ENCODE measurements around the gene SIL1.

Gene SIL1

GRCh38 chr5:139164020-139164419, 34.1 kb downstream of the SIL1 start:
- H3K9ac ChIP-seq (ENCODE audit: low read length in 5 of 5): no peak overlapping the region
- no peaks in the 10 kb centered on the region for H3K36me3 ChIP-seq (ENCODE audit: control insufficient read depth in 5 of 5, insufficient read depth in 5 of 5, low read length in 5 of 5)
- H3K9me3 ChIP-seq (ENCODE audit: control insufficient read depth in 5 of 5, low read length in 5 of 5): no peaks in the 10 kb centered on the region
- H3K27ac ChIP-seq (ENCODE audit: low read depth, low read length): no peak overlapping the region
- H3K4me3 ChIP-seq (ENCODE audit: low read depth in 1 of 5, low read length in 5 of 5): no peak overlapping the region
- H3K27me3 ChIP-seq (ENCODE audit: control insufficient read depth in 5 of 5, insufficient read depth in 4 of 5, low read length in 5 of 5): no peaks in the 10 kb centered on the region
- peaks cover 3 to 14% (median 6%) of the 10 kb centered on the region in 5 donors for H3K4me1 ChIP-seq (ENCODE audit: control insufficient read depth in 5 of 5, insufficient read depth in 5 of 5, low read length in 5 of 5)

- Histone ChIP-seq H3K4me1 (ENCODE audit: control insufficient read depth in 5 of 5, insufficient read depth in 5 of 5, low read length in 5 of 5) (peaks cover 0 to 19% (median 18%) of the 10 kb centered on the region in 5 donors), H3K27me3 (ENCODE audit: control insufficient read depth in 5 of 5, insufficient read depth in 4 of 5, low read length in 5 of 5) (no peaks in the 10 kb centered on the region), H3K27ac (ENCODE audit: low read depth, low read length) (no peak overlapping the region), H3K36me3 (ENCODE audit: control insufficient read depth in 5 of 5, insufficient read depth in 5 of 5, low read length in 5 of 5) (no peaks in the 10 kb centered on the region), H3K9ac (ENCODE audit: low read length in 5 of 5) (no peak overlapping the region), H3K4me3 (ENCODE audit: low read depth in 1 of 5, low read length in 5 of 5) (no peak overlapping the region), H3K9me3 (ENCODE audit: control insufficient read depth in 5 of 5, low read length in 5 of 5) (no peaks in the 10 kb centered on the region)
Measured at GRCh38 chr5:139162448-139162847, 35.7 kb downstream of the SIL1 start.

GRCh38 chr5:139158791-139159190, 39.4 kb downstream of the SIL1 start:
- peak overlapping the region; percentile 63 for H3K27ac ChIP-seq (ENCODE audit: low read depth, low read length)
- peaks cover 0 to 4% (median 3%) of the 10 kb centered on the region in 5 donors for H3K9me3 ChIP-seq (ENCODE audit: control insufficient read depth in 5 of 5, low read length in 5 of 5)
- peak overlapping the region in 1 of 5 donors; percentile 11 for H3K9ac ChIP-seq (ENCODE audit: low read length in 5 of 5)
- peaks cover 0 to 31% (median 18%) of the 10 kb centered on the region in 5 donors for H3K4me1 ChIP-seq (ENCODE audit: control insufficient read depth in 5 of 5, insufficient read depth in 5 of 5, low read length in 5 of 5)
- no peak overlapping the region for H3K4me3 ChIP-seq (ENCODE audit: low read depth in 1 of 5, low read length in 5 of 5)
- no peaks in the 10 kb centered on the region for H3K36me3 ChIP-seq (ENCODE audit: control insufficient read depth in 5 of 5, insufficient read depth in 5 of 5, low read length in 5 of 5)
- H3K27me3 ChIP-seq (ENCODE audit: control insufficient read depth in 5 of 5, insufficient read depth in 4 of 5, low read length in 5 of 5): no peaks in the 10 kb centered on the region

DNA sequence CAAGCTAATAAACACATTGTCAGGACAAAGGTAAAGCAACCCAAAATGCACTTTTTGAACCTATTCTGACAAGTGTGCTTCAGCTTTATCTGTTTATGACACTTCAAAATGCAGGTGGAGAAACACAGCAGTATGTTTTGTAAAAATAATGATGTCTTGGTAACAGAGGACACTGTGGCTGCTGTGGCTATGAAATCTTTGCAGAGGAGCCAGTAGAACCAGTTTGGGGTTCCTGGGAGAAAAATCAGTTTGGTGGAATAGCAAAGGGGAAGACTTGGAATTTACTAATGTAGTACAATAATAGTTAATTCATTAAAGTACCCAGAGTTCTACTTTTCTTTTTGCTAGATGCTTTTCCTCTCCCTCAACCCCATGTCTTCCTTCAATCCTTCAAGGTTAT, 40.6 kb downstream of the SIL1 start:
- no peak overlapping the region for H3K4me3 ChIP-seq (ENCODE audit: low read depth in 1 of 5, low read length in 5 of 5)
- H3K4me1 ChIP-seq (ENCODE audit: control insufficient read depth in 5 of 5, insufficient read depth in 5 of 5, low read length in 5 of 5): peaks cover 0 to 31% (median 18%) of the 10 kb centered on the region in 5 donors
- H3K27me3 ChIP-seq (ENCODE audit: control insufficient read depth in 5 of 5, insufficient read depth in 4 of 5, low read length in 5 of 5): no peaks in the 10 kb centered on the region
- H3K9ac ChIP-seq (ENCODE audit: low read length in 5 of 5): no peak overlapping the region
- peaks cover 0 to 4% (median 3%) of the 10 kb centered on the region in 5 donors for H3K9me3 ChIP-seq (ENCODE audit: control insufficient read depth in 5 of 5, low read length in 5 of 5)
- H3K36me3 ChIP-seq (ENCODE audit: control insufficient read depth in 5 of 5, insufficient read depth in 5 of 5, low read length in 5 of 5): no peaks in the 10 kb centered on the region
- peak overlapping the region; percentile 63 for H3K27ac ChIP-seq (ENCODE audit: low read depth, low read length)

- Histone ChIP-seq H3K36me3 (ENCODE audit: control insufficient read depth in 5 of 5, insufficient read depth in 5 of 5, low read length in 5 of 5) (no peaks in the 10 kb centered on the region), H3K4me1 (ENCODE audit: control insufficient read depth in 5 of 5, insufficient read depth in 5 of 5, low read length in 5 of 5) (peaks cover 0 to 31% (median 18%) of the 10 kb centered on the region in 5 donors), H3K9ac (ENCODE audit: low read length in 5 of 5) (no peak overlapping the region), H3K27me3 (ENCODE audit: control insufficient read depth in 5 of 5, insufficient read depth in 4 of 5, low read length in 5 of 5) (no peaks in the 10 kb centered on the region), H3K9me3 (ENCODE audit: control insufficient read depth in 5 of 5, low read length in 5 of 5) (peaks cover 0 to 4% (median 3%) of the 10 kb centered on the region in 5 donors), H3K27ac (ENCODE audit: low read depth, low read length) (no peak overlapping the region), H3K4me3 (ENCODE audit: low read depth in 1 of 5, low read length in 5 of 5) (no peak overlapping the region)
Measured at GRCh38 chr5:139156814-139157213, 41.4 kb downstream of the SIL1 start.

GRCh38 chr5:139155333-139155732, 42.8 kb downstream of the SIL1 start:
- Histone ChIP-seq H3K9me3 (ENCODE audit: control insufficient read depth in 5 of 5, low read length in 5 of 5) (peaks cover 0 to 4% (median 3%) of the 10 kb centered on the region in 5 donors), H3K27me3 (ENCODE audit: control insufficient read depth in 5 of 5, insufficient read depth in 4 of 5, low read length in 5 of 5) (no peaks in the 10 kb centered on the region), H3K4me1 (ENCODE audit: control insufficient read depth in 5 of 5, insufficient read depth in 5 of 5, low read length in 5 of 5) (peaks cover 0 to 40% (median 23%) of the 10 kb centered on the region in 5 donors), H3K9ac (ENCODE audit: low read length in 5 of 5) (no peak overlapping the region), H3K4me3 (ENCODE audit: low read depth in 1 of 5, low read length in 5 of 5) (no peak overlapping the region), H3K36me3 (ENCODE audit: control insufficient read depth in 5 of 5, insufficient read depth in 5 of 5, low read length in 5 of 5) (no peaks in the 10 kb centered on the region), H3K27ac (ENCODE audit: low read depth, low read length) (no peak overlapping the region)

DNA sequence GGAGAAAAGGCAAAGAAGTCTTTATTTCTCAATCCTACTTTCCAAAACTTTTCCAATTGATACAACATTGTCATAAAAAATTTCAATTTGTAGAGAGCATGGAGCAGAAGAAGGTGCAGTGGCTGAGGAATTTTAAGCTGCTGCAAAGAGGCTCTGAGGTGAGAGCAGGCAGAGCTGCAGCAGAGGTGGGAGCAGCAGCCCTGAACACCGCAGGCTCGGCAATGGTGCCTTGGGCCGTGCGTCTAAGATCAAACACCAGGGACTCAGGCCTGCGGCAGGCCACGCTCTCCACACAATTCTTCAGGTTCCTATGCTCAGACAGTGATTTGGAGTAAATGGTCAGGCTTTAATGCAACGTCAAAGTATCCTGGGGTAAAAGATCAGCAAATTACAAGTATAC, 46.3 kb downstream of the SIL1 start:
- Histone ChIP-seq H3K27me3 (ENCODE audit: control insufficient read depth in 5 of 5, insufficient read depth in 4 of 5, low read length in 5 of 5) (no peaks in the 10 kb centered on the region), H3K4me3 (ENCODE audit: low read depth in 1 of 5, low read length in 5 of 5) (no peak overlapping the region), H3K36me3 (ENCODE audit: control insufficient read depth in 5 of 5, insufficient read depth in 5 of 5, low read length in 5 of 5) (no peaks in the 10 kb centered on the region), H3K27ac (ENCODE audit: low read depth, low read length) (no peak overlapping the region), H3K9me3 (ENCODE audit: control insufficient read depth in 5 of 5, low read length in 5 of 5) (peaks cover 0 to 4% (median 3%) of the 10 kb centered on the region in 5 donors), H3K9ac (ENCODE audit: low read length in 5 of 5) (no peak overlapping the region), H3K4me1 (ENCODE audit: control insufficient read depth in 5 of 5, insufficient read depth in 5 of 5, low read length in 5 of 5) (peaks cover 12 to 55% (median 39%) of the 10 kb centered on the region in 5 donors)

GRCh38 chr5:139150367-139150999, 47.7 kb downstream of the SIL1 start:
- Histone ChIP-seq H3K9me3 (ENCODE audit: control insufficient read depth in 5 of 5, low read length in 5 of 5) (no peaks in the 10 kb centered on the region), H3K4me1 (ENCODE audit: control insufficient read depth in 5 of 5, insufficient read depth in 5 of 5, low read length in 5 of 5) (peaks cover 12 to 54% (median 41%) of the 10 kb centered on the region in 5 donors), H3K36me3 (ENCODE audit: control insufficient read depth in 5 of 5, insufficient read depth in 5 of 5, low read length in 5 of 5) (no peaks in the 10 kb centered on the region), H3K9ac (ENCODE audit: low read length in 5 of 5) (no peak overlapping the region), H3K27ac (ENCODE audit: low read depth, low read length) (peak overlapping the region; percentile 15), H3K27me3 (ENCODE audit: control insufficient read depth in 5 of 5, insufficient read depth in 4 of 5, low read length in 5 of 5) (no peaks in the 10 kb centered on the region), H3K4me3 (ENCODE audit: low read depth in 1 of 5, low read length in 5 of 5) (no peak overlapping the region)

DNA sequence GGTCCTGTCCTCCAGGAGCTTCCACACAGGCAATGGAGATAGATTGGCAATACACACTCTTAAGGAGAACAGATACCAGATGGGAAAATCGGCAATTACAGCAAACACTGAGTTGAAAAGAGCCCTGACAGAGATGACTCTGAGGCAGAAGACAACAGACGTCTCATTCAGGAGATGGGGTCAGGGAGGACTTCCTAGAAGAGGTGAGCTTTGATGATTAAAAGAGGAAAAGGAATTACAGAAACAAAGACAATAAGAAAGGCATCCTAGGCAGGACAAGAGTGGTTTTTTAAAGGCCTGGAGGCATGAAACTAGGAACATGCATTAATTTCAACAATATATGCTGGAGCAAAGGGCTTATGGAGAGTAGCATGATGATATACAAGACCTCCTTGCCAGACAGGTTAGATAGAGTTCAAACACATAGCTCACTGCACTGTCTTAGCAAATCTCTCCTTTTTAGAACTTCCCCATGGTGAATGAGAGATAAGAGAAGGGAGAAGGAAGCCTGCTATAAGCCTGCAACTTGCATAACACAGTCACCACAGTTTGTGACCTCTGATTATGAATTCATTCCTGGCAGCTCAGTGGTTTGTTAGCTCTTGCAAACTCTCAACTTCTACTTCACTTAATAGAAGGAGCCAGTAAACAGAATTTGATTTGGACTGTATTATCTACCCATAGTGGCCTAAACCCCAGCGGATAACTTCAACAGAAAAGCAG, 48.5 kb downstream of the SIL1 start:
- H3K4me3 ChIP-seq (ENCODE audit: low read depth in 1 of 5, low read length in 5 of 5): no peak overlapping the region
- no peaks in the 10 kb centered on the region for H3K36me3 ChIP-seq (ENCODE audit: control insufficient read depth in 5 of 5, insufficient read depth in 5 of 5, low read length in 5 of 5)
- no peaks in the 10 kb centered on the region for H3K27me3 ChIP-seq (ENCODE audit: control insufficient read depth in 5 of 5, insufficient read depth in 4 of 5, low read length in 5 of 5)
- H3K27ac ChIP-seq (ENCODE audit: low read depth, low read length): peak overlapping the region; percentile 15
- H3K9ac ChIP-seq (ENCODE audit: low read length in 5 of 5): no peak overlapping the region
- no peaks in the 10 kb centered on the region for H3K9me3 ChIP-seq (ENCODE audit: control insufficient read depth in 5 of 5, low read length in 5 of 5)
- peaks cover 12 to 52% (median 41%) of the 10 kb centered on the region in 5 donors for H3K4me1 ChIP-seq (ENCODE audit: control insufficient read depth in 5 of 5, insufficient read depth in 5 of 5, low read length in 5 of 5)

DNA sequence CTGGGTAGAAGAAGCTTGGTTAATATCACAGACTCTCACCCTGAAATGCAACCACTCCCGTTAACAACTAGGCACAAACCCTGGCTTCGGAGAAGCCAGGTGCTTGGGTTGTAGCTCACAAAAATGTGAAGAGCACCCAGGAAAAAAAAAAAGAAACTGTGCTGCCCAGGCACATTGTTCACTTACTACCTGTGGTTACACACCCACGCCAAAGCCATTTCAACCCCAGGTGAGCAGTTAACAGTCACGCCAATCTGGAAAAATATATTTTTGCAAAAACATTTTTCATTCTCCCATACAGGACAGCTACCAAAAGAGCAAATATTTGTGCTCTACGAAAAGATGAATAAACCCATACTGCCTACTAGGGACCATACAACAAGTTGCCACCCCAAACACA, 49.2 kb downstream of the SIL1 start:
- peak overlapping the region; percentile 20 for H3K27ac ChIP-seq (ENCODE audit: low read depth, low read length)
- H3K27me3 ChIP-seq (ENCODE audit: control insufficient read depth in 5 of 5, insufficient read depth in 4 of 5, low read length in 5 of 5): no peaks in the 10 kb centered on the region
- no peak overlapping the region for H3K9ac ChIP-seq (ENCODE audit: low read length in 5 of 5)
- no peaks in the 10 kb centered on the region for H3K9me3 ChIP-seq (ENCODE audit: control insufficient read depth in 5 of 5, low read length in 5 of 5)
- no peaks in the 10 kb centered on the region for H3K36me3 ChIP-seq (ENCODE audit: control insufficient read depth in 5 of 5, insufficient read depth in 5 of 5, low read length in 5 of 5)
- peaks cover 12 to 46% (median 41%) of the 10 kb centered on the region in 5 donors for H3K4me1 ChIP-seq (ENCODE audit: control insufficient read depth in 5 of 5, insufficient read depth in 5 of 5, low read length in 5 of 5)
- no peak overlapping the region for H3K4me3 ChIP-seq (ENCODE audit: low read depth in 1 of 5, low read length in 5 of 5)

All from subcutaneous abdominal adipose tissue (tissue), 5 donors.